Measurements from ENCODE around the gene DRC7.

- TF ChIP-seq SNRNP70 (optimal IDR thresholded peaks at IDR 0.05; ENCODE audit: low read depth, low read length) (no peak), ARID3B (CRISPR knock-in tag; IDR thresholded peaks at IDR 0.05; ENCODE audit: borderline replicate concordance) (no peak), CTCF (IDR thresholded peaks at IDR 0.05 in 2 of 3, conservative IDR thresholded peaks at IDR 0.05 in 1 of 3; ENCODE audit: insufficient read depth in 2 of 3, low read depth in 1 of 3, low read length in 3 of 3) (no peak), ZNF57 (CRISPR knock-in tag; IDR thresholded peaks at IDR 0.05) (no peak), POLR2A (conservative IDR thresholded peaks at IDR 0.05) (no peak)
These were observed 19.4 kb downstream of the DRC7 start for GRCh38 chr16:57714047-57714446.
